CD4-positive, alpha-beta T cell treated with Interferon alpha-2 for 1 hour (primary cell): ENCODE data around the gene DLGAP1.
A peak's percentile ranks its signal among the peaks of the same experiment; 100 is the strongest.
"Not testable (repeated sequence)": the region's sequence is repeated elsewhere in the genome, so short reads cannot be mapped to it uniquely, and the experiment has no call there.

Experiments
- DNase-seq, 2 donors: peaks; one replicate each; pipeline ENCODE4 v3.0.0-alpha.2; 2020 to 2022

The DLGAP1 gene

DNA sequence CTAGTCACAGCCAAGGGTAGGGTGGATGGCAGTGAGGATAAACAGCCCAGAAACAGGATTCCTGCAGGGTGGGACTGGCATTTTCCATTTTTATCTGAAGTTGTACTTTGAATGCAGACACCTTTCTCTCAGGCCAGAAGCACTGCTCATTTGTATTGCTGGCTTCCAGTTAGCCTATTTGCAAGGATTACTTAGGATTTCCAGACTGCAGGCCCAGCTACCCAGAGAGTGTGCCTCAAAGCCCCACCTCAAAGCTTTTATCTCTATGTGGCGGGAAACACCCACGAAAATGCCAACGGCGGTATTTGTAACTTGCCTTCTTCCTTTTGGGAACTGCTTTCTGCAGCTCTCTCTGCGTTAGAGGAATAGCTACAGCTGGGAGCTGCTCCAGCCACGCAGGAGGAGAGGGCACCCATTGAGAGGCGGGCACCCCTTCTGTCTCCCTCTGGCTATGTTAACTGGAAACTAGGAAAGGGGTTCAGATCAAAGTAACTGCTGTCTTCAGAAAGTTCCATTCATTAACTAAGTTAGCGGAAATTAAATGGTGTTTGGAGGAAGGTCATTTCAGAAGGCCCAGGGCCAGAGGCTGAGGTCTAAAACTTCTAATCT is 860.2 kb downstream of the DLGAP1 start:
- peak in 1 of 2 donors; percentile 48 for DNase-seq

DNA sequence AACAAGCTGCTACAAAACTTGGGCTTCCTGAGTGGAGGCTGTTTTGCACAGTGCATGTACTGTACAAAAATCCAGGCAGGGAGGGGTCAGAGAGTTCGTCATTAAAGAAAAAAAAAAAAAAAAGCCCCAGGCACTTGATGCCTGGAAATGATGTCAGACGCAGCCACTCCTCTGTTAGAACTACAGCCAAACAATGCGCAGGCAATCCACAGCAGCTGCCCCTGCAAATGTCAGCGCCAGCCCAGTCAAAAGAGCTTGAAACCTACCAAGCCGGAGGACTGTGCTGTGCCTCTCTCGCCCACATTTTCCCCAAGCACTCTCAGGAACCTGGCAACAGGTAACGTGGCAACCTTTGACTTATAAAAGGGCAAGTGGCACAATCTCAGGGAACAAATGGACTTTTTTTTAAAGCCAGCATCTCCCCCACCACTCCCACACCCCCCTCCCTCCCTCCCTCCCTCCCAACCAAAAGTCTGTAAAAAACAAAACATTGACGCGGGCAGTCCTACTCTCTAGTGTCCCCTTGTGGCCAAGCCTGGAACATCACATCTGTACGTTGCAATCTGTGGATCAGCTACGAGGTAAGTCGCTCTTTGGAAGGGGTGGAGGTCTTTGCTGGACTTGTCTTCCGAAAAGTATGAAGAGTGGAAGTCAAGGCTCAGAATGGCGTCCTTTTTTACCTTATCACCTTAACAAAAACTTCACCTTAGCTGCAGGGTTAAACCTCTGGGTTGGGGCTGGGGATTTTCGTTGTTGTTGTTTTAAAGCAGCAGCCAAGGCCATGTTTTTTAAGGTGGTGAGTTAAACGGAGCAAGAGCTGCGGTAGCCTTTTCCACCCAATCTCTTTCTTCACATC is 861.0 kb downstream of the DLGAP1 start:
- peak; percentile 93 to 94 for DNase-seq

DNA sequence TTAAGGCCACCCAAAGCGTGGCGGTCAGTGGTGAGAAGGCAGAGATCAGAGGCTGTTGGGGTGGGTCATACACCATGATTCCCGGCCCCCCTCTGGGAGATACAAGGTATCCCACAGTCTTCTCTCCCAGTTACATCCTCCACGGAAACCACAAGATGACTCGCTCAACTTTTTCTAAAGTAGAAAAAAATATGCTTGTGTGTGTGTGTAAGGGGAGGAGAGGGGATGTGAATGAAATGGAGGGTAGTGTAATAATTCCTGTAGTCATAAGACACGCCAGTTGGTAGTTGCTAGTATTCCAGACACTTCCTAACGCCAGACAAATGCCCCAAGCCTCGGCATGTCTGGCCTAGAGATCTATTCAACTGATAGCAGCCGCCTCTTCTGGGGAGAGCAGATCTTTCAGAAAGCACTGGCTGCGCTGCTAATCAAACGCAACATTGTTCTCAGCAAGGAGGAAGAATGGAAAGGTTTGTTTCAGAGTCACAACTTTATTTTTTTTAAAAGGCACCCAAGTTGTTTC is 861.7 kb downstream of the DLGAP1 start:
- no peak for DNase-seq

DNA sequence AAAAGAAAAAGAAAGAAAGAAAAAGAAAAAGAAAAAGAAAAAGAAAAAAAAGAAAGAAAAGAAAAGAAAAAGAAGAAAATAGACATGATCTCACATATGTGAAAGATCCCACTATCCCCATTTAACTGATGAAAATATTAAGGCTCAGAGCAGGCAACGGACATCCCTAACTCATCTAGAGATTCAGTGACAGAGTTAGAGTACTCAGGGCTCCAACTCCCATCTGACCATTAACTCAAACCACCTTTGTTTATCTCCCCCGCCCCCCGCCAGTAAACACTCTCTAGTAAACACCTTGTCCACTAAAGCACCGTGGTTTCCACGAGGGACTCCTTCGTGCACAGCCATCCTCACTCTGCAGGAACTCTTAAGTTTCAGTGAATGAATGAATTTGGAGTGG is 862.2 kb downstream of the DLGAP1 start:
- no peak for DNase-seq

DNA sequence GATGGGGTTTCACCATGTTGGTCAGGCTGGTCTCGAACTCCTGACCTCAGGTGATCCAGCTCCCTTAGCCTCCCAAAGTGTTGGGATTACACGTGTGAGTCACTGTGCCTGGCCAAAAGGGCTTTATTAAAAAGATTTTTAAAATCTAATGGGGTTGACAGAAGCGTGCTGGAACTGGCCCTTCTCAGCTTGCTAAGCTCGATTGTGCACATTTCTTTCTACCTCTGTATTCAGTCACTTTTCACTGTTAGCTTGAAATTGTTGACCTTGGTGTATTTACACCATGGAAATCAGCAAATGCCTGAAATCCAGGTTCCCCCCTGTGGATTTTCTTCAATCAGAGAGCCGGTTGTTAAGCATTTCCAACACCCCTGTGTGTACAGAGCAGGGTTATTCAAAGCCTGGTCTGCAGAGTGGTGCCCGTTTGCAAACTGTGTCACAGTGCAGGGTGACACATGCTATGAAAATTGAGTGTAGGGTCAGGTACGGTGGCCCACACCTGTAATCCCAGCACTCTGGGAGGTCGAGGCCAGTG is 864.9 kb downstream of the DLGAP1 start:
- no peak for DNase-seq

DNA sequence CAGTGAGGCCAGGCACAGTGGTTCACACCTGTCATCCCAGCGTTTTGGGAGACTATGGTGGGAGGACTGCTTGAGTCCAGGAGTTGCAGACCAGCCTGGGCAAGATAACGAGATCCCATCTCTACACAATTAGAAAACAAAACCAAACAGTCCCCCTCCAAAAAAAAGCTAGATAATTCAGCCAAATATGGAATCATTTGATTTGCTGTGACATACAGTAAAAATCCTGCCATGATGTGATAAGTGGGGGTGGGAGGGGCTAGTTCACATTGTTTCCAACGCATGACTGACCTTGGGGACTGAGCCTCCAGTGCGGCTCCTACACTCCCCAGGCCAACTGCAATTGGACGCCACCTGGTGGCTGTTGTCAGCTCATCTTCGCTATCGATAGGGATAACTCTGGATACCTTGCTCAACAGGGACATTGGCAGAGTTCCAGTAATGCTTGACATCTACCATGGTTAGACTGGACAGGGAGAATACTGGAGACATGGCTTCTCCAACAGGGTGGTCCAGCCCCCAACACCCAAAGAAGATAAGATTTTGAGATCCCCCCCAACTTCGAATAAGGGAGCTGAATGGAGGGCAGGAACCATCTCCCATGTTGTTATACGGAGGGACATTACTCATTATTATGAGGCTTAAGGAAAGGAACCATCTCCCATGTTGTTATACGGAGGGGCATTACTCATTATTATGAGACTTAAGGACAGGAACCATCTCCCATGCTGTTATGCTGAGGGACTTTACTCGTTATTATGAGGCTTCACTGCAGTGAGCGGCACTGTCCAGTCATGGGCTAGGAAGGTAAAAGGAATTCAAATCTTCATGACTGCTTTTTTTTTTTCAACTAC is 869.2 kb downstream of the DLGAP1 start:
- DNase-seq, result peak; percentile 79

DNA sequence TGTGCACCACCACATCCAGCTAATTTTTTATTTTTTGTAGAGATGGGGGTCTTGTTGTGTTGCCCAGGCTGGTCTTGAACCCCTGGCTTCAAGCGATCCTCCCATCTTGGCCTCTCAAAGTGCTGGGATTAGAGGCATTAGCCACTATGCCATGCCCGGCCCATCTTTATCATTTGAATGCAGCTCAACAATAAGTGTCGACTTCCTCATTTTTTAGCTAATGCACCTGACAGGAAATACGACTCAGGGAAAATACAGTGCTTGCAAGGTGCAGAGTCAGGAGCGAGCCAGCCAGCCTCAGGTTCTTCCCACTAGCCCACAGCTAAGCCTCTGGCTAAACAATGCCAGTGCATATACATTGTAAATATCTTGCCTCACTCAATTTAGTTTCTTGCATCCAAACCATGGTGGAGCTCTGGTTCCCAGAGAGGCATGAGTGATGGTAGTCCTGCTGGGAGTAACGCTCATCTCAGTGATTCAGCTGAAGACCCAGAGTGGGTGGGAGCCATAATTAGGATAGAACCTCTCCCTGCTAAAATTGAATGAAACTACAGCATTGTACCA is 870.1 kb downstream of the DLGAP1 start:
- DNase-seq, result peak in 1 of 2 donors; percentile 24

DNA sequence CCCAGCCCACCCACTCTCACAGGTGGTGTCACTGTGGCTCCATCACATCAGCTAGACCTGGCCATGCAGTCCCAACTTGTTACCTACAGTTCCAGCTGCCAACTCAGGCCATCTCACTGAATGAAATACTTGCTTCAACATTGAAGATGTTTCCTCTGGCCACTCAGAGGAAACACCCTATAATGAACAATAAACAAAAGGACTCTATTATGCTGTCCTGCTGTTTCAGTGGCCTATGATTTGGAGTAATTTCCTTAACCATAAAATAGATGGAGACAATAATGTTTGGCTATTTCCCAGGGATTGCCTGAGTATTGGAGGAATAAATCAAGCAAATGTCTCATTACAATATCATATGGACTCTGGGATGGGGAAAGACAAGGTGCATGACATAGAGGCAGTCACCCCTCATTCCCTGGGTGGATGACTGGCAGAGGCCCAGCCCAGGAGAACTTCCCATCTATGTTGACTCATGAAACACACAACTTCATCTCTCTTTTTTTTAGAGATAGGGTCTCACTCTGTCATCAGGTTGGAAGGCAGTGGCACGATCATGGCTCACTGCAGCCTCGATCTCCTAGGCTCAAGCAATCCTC is 870.7 kb downstream of the DLGAP1 start:
- DNase-seq, result no peak

DNA sequence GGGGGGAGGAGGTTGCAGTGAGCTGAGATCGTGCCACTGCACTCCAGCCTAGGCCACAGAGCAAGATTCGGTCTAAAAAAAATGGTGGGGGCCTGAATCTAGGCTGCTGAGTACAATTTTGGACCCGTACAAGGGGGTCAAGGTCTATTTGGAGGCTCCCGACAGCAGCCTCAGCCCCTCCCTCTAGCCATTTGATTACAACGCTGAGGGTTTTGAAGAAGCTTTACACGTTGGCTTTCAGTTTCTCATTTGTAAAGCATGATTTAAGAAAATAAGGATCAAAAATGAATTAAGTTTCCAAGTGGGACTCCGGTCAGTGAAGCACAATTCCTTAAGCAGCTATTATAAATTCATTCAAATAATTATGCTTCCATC is 871.2 kb downstream of the DLGAP1 start:
- no peak for DNase-seq

DNA sequence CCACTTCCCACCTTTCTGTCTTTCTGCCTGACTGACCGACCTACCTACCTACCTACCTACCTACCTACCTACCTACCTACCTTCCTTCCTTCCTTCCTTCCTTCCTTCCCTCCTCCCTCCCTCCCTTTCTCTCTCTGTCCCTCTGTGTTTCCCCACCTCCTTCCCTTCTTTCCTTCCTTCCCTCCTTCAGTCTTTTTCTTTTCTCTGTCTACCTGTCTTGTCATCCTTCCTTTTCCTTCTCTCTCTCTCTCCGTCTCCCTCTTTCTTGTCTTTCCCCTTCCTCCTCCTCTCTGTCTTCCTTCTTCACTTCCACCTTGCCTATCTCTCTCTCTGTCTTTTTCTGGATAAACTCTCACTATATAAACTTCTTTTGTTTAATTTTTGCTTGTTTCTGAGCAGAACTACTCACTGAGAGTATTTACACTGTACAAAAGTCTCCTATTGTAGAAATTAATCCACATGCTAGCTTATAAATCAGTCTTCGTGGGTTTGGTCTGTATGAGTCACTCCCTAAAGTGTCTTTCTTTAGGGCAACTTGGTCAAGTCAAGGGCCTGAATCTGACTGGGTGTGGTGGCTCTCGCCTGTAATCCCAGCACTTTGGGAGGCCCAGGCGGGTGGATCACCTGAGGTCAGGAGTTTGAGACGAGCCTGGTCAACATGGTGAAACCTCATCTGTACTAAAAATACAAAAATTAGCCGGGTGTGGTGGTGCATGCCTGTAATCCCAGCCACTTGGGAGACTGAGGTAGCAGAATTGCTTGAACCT is 871.8 kb downstream of the DLGAP1 start:
- DNase-seq, result not testable (repeated sequence)

DNA sequence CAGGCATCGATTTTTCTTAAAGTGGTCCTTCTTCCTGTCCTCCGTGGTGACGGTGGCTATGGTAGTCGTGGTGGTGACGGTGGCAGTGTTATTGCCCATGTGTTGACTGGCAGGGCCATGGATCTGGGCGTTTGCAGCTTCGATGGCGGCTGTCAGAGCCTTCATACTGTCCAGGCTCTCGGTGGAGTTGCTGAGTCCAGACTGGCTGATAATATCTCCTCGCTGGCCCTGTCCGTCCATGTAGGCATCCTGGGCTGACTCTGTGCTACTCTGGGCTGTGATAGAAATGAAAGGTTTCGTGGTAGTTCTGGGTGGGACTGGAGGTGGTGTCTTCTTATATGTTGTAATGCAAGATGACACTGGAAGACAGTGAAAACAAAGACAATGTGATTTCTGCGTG is 873.2 kb downstream of the DLGAP1 start:
- no peak for DNase-seq

DNA sequence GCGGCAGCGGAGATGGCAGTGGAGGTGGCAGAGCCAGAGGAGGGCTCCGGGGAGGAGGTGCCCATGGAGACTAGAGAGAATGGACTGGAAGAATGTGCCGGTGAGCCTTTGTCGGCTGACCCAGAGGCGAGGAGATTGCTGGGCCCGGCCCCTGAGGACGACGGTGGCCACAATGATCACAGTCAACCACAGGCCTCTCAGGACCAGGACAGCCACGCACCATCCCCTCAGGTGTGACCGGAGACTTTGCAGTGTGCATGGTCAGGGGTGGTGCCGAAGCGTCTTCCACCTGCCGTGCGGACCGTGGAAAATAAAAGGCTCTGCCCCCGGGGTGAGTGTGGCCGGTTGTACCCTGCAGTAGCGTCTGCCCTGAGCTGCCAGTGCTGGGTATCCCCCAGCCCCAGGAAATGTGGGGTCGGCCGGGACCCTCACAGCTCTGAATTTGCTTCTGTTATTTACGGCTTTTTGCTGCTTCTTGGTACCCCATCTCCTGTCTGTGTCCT is 874.5 kb downstream of the DLGAP1 start:
- not testable (repeated sequence) for DNase-seq

DNA sequence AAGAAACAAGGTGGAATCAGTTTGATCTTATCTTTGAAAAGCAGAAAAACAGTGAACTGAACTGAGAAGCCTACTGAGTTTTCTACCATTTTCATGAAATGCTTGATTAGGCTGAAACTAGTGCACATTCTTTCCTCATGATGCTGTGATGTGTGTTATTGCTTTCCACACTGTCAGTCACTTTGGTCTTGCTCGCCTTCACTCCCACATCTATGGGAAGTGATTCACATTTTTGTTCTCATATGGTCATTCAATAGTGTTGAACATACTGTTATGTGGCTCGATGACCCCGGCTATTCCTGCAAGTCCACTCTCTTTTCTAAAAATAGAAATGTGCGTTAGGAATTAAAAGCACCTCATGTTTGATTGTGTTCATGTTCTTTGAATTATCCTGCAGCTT is 875.4 kb downstream of the DLGAP1 start:
- DNase-seq, result no peak

DNA sequence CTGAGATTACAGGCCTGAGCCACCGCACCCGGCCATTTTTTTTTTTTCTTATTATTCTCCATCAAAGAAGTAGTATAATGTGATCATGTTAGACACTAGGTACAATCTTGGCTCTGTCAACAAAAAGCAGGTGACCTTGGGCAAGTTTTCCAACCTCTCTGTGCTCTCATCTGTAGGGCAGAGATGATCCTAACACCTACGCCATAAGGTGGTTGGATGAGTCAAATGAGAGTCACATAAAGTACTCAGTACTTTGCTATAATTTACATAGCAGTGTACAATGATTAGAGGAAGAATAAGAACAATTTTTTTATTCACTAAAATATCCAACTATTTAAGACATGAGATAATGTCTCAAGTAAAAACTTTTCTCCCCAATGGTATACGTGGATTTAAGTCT is 876.5 kb downstream of the DLGAP1 start:
- DNase-seq, result no peak

DNA sequence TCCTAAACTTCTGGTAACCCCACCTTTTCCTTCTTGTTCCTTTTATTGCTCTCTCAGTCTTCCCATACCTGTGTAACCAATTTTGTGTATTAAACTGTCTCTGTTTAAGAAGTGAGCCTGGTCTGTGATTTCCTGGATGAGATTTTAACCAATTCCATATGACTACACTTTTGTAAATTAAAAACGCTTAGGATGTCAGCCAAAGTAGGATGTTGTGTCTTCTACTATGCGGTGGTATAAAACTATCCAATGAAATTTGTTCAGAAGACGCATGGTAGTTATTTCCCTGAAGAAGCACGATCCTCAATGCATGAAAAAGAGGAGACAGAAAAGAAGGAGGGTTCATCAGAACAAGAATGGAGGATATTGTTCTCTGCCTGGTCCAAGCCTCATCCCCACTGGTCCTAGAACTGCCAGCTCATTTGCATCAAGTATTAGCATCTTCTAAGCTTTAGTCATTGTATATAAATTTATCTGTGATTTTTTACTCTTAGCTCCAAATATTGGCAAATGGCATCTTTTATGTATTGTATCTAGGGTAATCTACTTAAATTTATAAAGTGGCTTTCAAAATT is 877.7 kb downstream of the DLGAP1 start:
- no peak for DNase-seq

DNA sequence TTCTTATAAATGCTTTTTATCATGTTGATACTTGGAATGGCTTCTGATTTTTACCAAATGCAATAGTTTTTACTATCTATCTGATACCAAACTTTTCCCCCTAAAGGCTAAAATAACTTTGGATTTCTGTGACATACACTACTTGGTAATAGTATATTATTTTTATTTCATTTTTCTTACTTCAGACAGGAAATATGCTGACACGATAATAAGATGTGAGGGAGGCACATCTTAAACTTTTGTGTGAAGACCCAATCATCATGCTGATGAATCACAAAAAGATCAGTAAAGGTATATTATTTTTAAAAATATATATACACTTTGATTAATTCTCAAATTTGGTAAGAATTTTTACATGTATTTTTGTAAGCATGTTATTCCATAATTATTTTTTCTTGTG is 882.3 kb downstream of the DLGAP1 start:
- no peak for DNase-seq

DNA sequence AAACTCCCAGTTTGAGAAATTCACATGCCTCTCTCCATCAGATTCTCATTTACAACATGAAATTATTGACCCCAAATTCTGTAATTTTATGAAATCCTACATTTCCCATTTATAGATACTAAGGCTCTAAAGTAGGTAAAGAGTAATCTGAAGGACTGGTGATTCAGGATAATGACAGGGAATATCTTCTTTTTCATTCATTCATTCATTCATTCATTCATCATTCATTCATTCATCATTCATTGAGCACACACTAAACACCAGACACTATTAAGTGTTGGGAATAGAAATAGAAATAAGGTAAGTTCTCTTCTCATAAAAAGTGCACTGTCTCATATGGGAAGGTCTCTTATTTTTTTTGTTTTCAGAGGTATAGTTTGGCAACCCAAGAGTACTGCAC is 888.3 kb downstream of the DLGAP1 start:
- no peak for DNase-seq

DNA sequence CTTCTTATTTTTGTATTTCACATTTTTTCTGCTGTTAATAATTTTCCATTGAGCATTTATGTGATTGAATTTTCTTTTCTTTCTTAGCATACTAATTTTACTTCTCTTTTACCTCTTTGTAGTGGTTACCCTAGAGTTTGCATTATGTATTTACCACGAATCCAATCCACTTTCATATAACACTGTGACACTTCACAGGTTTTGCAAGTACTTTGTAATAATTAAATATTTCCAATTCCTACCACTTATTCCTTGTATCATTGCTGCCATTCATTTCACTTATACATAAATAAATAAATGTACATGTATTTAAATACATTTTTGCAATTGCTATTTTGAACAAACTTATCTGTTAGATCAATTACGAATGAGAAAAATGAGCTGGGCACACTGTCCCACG is 894.4 kb downstream of the DLGAP1 start:
- no peak for DNase-seq

DNA sequence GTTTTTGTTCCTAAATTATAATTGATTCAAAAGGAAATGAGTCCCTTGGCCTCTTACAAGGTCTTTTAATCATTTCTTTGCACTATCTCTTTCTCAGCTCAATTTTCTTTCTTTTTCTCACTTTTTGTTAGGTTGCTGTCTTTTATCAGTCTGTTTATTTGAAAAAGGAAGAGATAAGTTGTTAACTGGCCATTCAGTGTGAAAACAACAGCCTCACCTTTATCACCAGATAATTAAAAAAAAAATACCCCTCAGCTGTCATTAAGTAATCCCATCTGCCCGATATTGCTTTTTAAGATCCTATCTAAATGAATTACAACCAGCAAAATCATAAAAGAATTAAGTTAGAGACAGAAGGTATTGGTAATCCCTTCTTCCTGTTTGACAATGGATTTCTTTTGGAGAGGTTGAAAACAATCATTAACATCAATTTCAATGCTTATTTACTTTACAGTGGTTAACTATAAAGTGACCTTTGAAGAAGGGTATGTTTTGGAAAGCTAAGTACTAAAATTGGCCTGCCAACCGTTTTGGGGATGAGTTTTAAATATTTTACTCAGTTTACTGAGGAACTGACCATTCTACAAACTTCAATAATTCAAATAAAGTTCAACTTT is 900.2 kb downstream of the DLGAP1 start:
- no peak for DNase-seq

DNA sequence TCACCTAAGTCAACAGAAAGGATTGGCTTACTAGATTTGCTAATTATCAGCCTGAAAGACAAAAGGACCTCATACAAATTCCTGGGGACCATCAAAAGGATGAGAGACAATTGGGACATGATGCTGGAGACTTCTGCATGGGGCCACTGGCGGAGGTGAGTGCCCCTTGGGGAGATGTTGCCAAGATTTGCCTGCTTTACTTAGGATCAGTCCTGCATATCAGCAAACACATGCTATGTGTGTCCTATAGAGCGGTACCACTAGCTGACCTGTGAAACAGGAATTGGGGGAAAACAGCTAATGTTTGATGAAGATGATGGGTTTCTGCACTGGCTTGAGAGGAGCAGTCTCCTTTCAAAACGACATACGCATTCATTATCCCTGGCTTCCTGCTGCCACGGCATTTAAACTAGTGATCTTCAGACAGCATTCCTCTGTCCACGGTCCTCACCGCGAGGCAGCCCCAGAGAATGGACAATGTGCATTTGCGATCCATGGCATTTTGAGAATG is 901.0 kb downstream of the DLGAP1 start:
- no peak for DNase-seq
